ENCODE data around the gene GLCCI1.

The GLCCI1 gene

DNA sequence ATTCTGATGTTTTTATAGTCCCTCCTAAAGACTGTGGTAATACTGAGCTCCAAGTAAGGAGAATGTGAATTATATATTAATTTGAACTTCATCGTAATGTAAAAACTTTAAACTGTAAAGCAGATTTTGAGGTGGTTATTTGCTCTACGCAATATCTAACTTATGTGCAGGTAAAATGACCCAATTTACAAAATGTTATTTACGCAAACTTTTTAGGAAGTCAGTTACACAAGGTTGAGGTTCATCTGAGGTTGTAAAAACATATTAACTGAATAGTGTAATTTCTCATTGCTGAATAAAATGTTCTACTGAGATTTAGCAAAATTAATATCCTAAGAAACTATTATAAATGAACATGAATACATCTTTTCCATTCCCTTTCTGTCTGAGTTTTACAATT lies 15.8 kb downstream of the GLCCI1 start:
- peaks cover 99% of the 10 kb centered on the region for H3K79me2 ChIP-seq (ENCODE audit: insufficient read depth, low read length)
- H3K4me2 ChIP-seq (ENCODE audit: low read length) = no peak overlapping the region
- H3K27ac ChIP-seq (ENCODE audit: low read depth, low read length, poor library complexity, severe bottlenecking) = no peak overlapping the region
- no peaks in the 10 kb centered on the region for H3K9me3 ChIP-seq (ENCODE audit: low read length)
- peaks cover 7% of the 10 kb centered on the region for H3K36me3 ChIP-seq (ENCODE audit: insufficient read depth, low read length)
- no peaks in the 10 kb centered on the region for H4K20me1 ChIP-seq (ENCODE audit: insufficient read depth, low read length)
- no peaks in the 10 kb centered on the region for H3K9me2 ChIP-seq (ENCODE audit: low read depth, low read length)
- H3K4me1 ChIP-seq (ENCODE audit: insufficient read depth, low read length, severe bottlenecking) = peaks cover 70% of the 10 kb centered on the region
- no peak for TF ChIP-seq EZH2 (IDR thresholded peaks at IDR 0.05; ENCODE audit: borderline replicate concordance, low read length)
- TF ChIP-seq, protein P1, sequence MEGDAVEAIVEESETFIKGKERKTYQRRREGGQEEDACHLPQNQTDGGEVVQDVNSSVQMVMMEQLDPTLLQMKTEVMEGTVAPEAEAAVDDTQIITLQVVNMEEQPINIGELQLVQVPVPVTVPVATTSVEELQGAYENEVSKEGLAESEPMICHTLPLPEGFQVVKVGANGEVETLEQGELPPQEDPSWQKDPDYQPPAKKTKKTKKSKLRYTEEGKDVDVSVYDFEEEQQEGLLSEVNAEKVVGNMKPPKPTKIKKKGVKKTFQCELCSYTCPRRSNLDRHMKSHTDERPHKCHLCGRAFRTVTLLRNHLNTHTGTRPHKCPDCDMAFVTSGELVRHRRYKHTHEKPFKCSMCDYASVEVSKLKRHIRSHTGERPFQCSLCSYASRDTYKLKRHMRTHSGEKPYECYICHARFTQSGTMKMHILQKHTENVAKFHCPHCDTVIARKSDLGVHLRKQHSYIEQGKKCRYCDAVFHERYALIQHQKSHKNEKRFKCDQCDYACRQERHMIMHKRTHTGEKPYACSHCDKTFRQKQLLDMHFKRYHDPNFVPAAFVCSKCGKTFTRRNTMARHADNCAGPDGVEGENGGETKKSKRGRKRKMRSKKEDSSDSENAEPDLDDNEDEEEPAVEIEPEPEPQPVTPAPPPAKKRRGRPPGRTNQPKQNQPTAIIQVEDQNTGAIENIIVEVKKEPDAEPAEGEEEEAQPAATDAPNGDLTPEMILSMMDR (IDR thresholded peaks at IDR 0.05; ENCODE audit: low read length) = no peak
- no peaks in the 10 kb centered on the region for H3F3A ChIP-seq (ENCODE audit: insufficient read depth, low read length)
- H3K27me3 ChIP-seq (ENCODE audit: insufficient read depth, low read length) = no peaks in the 10 kb centered on the region
- no peak overlapping the region for H2AFZ ChIP-seq (ENCODE audit: low read length)
- H3K4me3 ChIP-seq (ENCODE audit: low read depth, low read length, poor library complexity, severe bottlenecking) = no peak overlapping the region
- no peak overlapping the region for H3K9ac ChIP-seq (ENCODE audit: low read length)

DNA sequence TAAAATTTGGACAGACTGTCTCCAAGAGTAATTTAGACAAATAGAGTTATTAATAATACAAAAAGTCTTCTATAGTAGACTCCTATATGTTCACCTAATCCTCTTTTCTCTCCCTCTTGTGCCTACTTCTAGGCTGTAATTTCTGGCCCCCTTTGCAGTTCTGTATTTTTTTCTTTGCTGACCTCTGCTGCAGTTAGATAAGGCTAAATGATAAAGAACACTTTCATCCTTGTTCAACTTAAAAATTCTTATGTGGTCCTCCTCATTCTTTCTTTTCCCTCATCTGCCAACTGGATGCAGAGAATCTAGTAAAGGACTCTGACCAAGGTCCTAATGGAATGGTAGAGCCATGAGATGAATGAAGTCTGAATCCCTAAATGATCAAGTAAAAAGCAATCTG lies 20.1 kb downstream of the GLCCI1 start:
- peaks cover 99% of the 10 kb centered on the region for H3K79me2 ChIP-seq (ENCODE audit: insufficient read depth, low read length)
- H3K36me3 ChIP-seq (ENCODE audit: insufficient read depth, low read length) = peaks cover 26% of the 10 kb centered on the region

DNA sequence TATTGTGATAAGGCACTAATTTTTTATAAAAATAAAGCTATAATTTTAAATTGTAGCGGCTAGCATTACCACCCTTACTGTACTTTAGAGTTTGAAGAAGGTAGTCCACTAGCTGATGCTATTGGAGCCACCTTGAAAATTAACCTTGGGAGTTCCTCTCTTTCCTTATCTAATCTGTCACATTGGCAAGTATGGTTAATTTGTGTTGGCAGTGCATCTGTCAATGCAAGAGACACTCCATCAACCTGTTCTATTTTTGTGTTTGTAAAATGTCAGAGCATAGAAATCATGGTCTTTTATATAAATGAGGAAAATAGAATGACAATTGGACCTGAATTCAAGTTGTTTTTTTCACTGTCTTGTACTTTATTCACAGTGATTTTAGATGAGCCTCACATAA lies 20.5 kb downstream of the GLCCI1 start:
- H3K9me2 ChIP-seq (ENCODE audit: low read depth, low read length) = no peaks in the 10 kb centered on the region
- H3K9me3 ChIP-seq (ENCODE audit: low read length) = peaks cover 24% of the 10 kb centered on the region
- no peak overlapping the region for H3K4me3 ChIP-seq (ENCODE audit: low read depth, low read length, poor library complexity, severe bottlenecking)
- H3K4me2 ChIP-seq (ENCODE audit: low read length) = peak overlapping the region; percentile 8; the same call in 1 of the 2 replicates
- no peaks in the 10 kb centered on the region; the same call in 1 of the 2 replicates for H3F3A ChIP-seq (ENCODE audit: insufficient read depth, low read length)
- H2AFZ ChIP-seq (ENCODE audit: low read length) = no peak overlapping the region
- no peak overlapping the region for H3K27ac ChIP-seq (ENCODE audit: low read depth, low read length, poor library complexity, severe bottlenecking)
- no peak overlapping the region for H3K9ac ChIP-seq (ENCODE audit: low read length)
- TF ChIP-seq, protein P1 (IDR thresholded peaks at IDR 0.05; ENCODE audit: low read length) = no peak
- no peak for TF ChIP-seq EZH2 (IDR thresholded peaks at IDR 0.05; ENCODE audit: borderline replicate concordance, low read length)
- 0 out of 2 replicates have a peak, but pooled peaks cover 2% of the 10 kb centered on the region for H4K20me1 ChIP-seq (ENCODE audit: insufficient read depth, low read length)
- H3K27me3 ChIP-seq (ENCODE audit: insufficient read depth, low read length) = no peaks in the 10 kb centered on the region
- H3K36me3 ChIP-seq (ENCODE audit: insufficient read depth, low read length) = peaks cover 28% of the 10 kb centered on the region
- peaks cover 99% of the 10 kb centered on the region for H3K79me2 ChIP-seq (ENCODE audit: insufficient read depth, low read length)
- peaks cover 46% of the 10 kb centered on the region for H3K4me1 ChIP-seq (ENCODE audit: insufficient read depth, low read length, severe bottlenecking)

More for the DNA sequence above, 20.1 kb downstream of the GLCCI1 start:
- TF ChIP-seq, protein P1 (IDR thresholded peaks at IDR 0.05; ENCODE audit: low read length) = no peak
- TF ChIP-seq EZH2 (IDR thresholded peaks at IDR 0.05; ENCODE audit: borderline replicate concordance, low read length) = no peak
- H3K27me3 ChIP-seq (ENCODE audit: insufficient read depth, low read length) = no peaks in the 10 kb centered on the region
- H3K27ac ChIP-seq (ENCODE audit: low read depth, low read length, poor library complexity, severe bottlenecking) = no peak overlapping the region
- H3F3A ChIP-seq (ENCODE audit: insufficient read depth, low read length) = no peaks in the 10 kb centered on the region; the same call in 1 of the 2 replicates
- H3K9me2 ChIP-seq (ENCODE audit: low read depth, low read length) = no peaks in the 10 kb centered on the region
- no peak overlapping the region for H3K4me3 ChIP-seq (ENCODE audit: low read depth, low read length, poor library complexity, severe bottlenecking)
- peaks cover 23% of the 10 kb centered on the region for H3K9me3 ChIP-seq (ENCODE audit: low read length)
- H4K20me1 ChIP-seq (ENCODE audit: insufficient read depth, low read length) = 0 out of 2 replicates have a peak, but pooled peaks cover 2% of the 10 kb centered on the region
- H3K9ac ChIP-seq (ENCODE audit: low read length) = no peak overlapping the region
- peaks cover 50% of the 10 kb centered on the region for H3K4me1 ChIP-seq (ENCODE audit: insufficient read depth, low read length, severe bottlenecking)
- no peak overlapping the region for H3K4me2 ChIP-seq (ENCODE audit: low read length)
- H2AFZ ChIP-seq (ENCODE audit: low read length) = no peak overlapping the region

Data from OCI-LY1 (cell line).